IMR-90 (cell line): ENCODE data around the gene KAZN.

Experiments used
- BHLHE40 ChIP-seq: fragments of 150-350 bp; IDR thresholded peaks from 2 replicates; pipeline ENCODE4 v1.6.1; 2016; ENCODE audit warnings: mild to moderate bottlenecking, low read depth, low read length
- CEBPB ChIP-seq: IDR thresholded peaks from 2 replicates; pipeline ENCODE4 v1.6.1; 2012; ENCODE audit warnings: low read depth, low read length, improper control_type of control experiment
- CHD1 ChIP-seq: IDR thresholded peaks from 2 replicates; pipeline ENCODE4 v1.6.1; 2012; ENCODE audit warnings: low read depth, low read length, improper control_type of control experiment
- CTCF ChIP-seq: conservative IDR thresholded peaks from 2 replicates; pipeline ENCODE4 v1.5.1; 2012; ENCODE audit warnings: mild to moderate bottlenecking, low read depth, low read length, improper control_type of control experiment
- MAFK ChIP-seq: IDR thresholded peaks from 2 replicates; pipeline ENCODE4 v1.6.1; 2012; ENCODE audit warnings: low read depth, low read length, improper control_type of control experiment
- MAZ ChIP-seq: IDR thresholded peaks from 2 replicates; pipeline ENCODE4 v1.6.1; 2012; ENCODE audit warnings: low read depth, mild to moderate bottlenecking, low read length, improper control_type of control experiment, moderate library complexity, borderline replicate concordance
- MXI1 ChIP-seq: IDR thresholded peaks from 2 replicates; pipeline ENCODE4 v1.6.1; 2012; ENCODE audit warnings: low read depth, mild to moderate bottlenecking, low read length, moderate library complexity, borderline replicate concordance
- POLR2A ChIP-seq: IDR thresholded peaks from 2 replicates; pipeline ENCODE4 v1.6.1; 2012; ENCODE audit warnings: mild to moderate bottlenecking, low read depth, low read length
- RCOR1 ChIP-seq: IDR thresholded peaks from 2 replicates; pipeline ENCODE4 v1.6.1; 2012; ENCODE audit warnings: mild to moderate bottlenecking, low read length, improper control_type of control experiment; ENCODE audit not compliant: insufficient replicate concordance
- RFX5 ChIP-seq: IDR thresholded peaks from 2 replicates; pipeline ENCODE4 v1.8.0; 2012; ENCODE audit warnings: low read depth, mild to moderate bottlenecking, low read length, moderate library complexity
- SMC3 ChIP-seq: fragments of 150-350 bp; IDR thresholded peaks from 2 replicates; pipeline ENCODE4 v1.6.1; 2016; ENCODE audit warnings: low read depth, mild to moderate bottlenecking, antibody characterized with exemption, low read length, moderate library complexity
- USF2 ChIP-seq: fragments of 150-350 bp; IDR thresholded peaks from 2 replicates; pipeline ENCODE4 v1.6.1; 2017; ENCODE audit warnings: mild to moderate bottlenecking, antibody characterized with exemption, low read length, low read depth

GRCh38 chr1:14649976-14650375 lies 51.5 kb downstream of the KAZN start:
- TF ChIP-seq CTCF, result no peak
- TF ChIP-seq CEBPB, result no peak
- TF ChIP-seq BHLHE40, result no peak
- no peak for TF ChIP-seq RFX5
- TF ChIP-seq SMC3, result no peak
- TF ChIP-seq RCOR1, result no peak
- no peak for TF ChIP-seq USF2
- no peak for TF ChIP-seq MAFK
- TF ChIP-seq CHD1, result no peak
- no peak for TF ChIP-seq POLR2A
- no peak for TF ChIP-seq MXI1
- no peak for TF ChIP-seq MAZ
